K562 (cell line): ENCODE results near the gene RAD51D. TPM values are rescaled to one million over a fixed set of nuclear protein-coding genes. Genes with fewer than 3 reads are reported as not detected.

Source experiments
- ATAC-seq: fragments of 200-7000 bp; cut with Tn5 transposase; 3 replicates; pipeline ENCODE4 v1.9.1; 2020; ENCODE audit warnings: moderate library complexity
- BruUV-seq: library from RNA; stranded (reverse); fragments of 400-500 nt; replicated peaks from 2 replicates; lab custom pipeline; 2021; lab: Mats Ljungman, UMichigan
- CTCF ChIA-PET: fragments of 300-600 bp; formaldehyde crosslinking; extraction: SDS; loops from one replicate; lab custom pipeline; 2021; ENCODE audit warnings: low intra/inter-chr PET ratio; lab: Yijun Ruan, JAX
- POLR2A ChIA-PET: fragments of 300-600, 350-650 bp; sonication (Branson Sonifier 250); formaldehyde crosslinking; extraction: SDS; loops from one replicate; lab custom pipeline; 2021; ENCODE audit warnings: antibody characterized with exemption, inconsistent platforms; lab: Yijun Ruan, JAX
- DNase-seq, 4 experiments: peaks; one replicate each; pipeline versions ENCODE4 v3.0.0 to v3.0.0-alpha.2; 2011 to 2018; ENCODE audit warnings: low spot score in 3 of 4, mixed read lengths in 3 of 4; ENCODE audit errors: extremely low read depth in 1 of 4
- FAIRE-seq: peaks from 2 replicates; lab custom pipeline; 2011; peaks lifted over from hg19 to GRCh38; lab: Jason Lieb, UNC
- H2AFZ ChIP-seq: 2 replicates; pipeline ENCODE4 v1.6.0; 2011; ENCODE audit warnings: low read depth, low read length, control low read depth, inconsistent platforms
- H3K27ac ChIP-seq: fragments of 200-600 bp; 3 replicates; pipeline ENCODE4 v1.8.0; 2011; ENCODE audit warnings: low read depth, mild to moderate bottlenecking, control low read depth, inconsistent platforms, low read length, moderate library complexity, mixed read lengths; ENCODE audit errors: extremely low read depth
- H3K27me3 ChIP-seq, 2 experiments: fragments of 300-600 bp in 1 of 2; 2 replicates in 1 of 2; 3 replicates in 1 of 2; pipeline versions ENCODE4 v1.6.0 to v1.8.0; 2011; ENCODE audit warnings: inconsistent platforms in 2 of 2, low read length in 2 of 2, mild to moderate bottlenecking in 1 of 2, mixed read lengths in 1 of 2, moderate library complexity in 1 of 2; ENCODE audit not compliant: control insufficient read depth in 2 of 2, insufficient read depth in 2 of 2
- H3K36me3 ChIP-seq: fragments of 300-600 bp; 3 replicates; pipeline ENCODE4 v1.8.0; 2011; ENCODE audit warnings: mild to moderate bottlenecking, low read length, inconsistent platforms; ENCODE audit not compliant: control insufficient read depth, insufficient read depth
- H3K4me1 ChIP-seq, 2 experiments: fragments of 200-600 bp in 1 of 2; replicated peaks in 1 of 2; 2 replicates in 1 of 2; 3 replicates in 1 of 2; pipeline versions ENCODE4 v1.5.1 to v1.8.0; 2011; ENCODE audit warnings: inconsistent platforms in 2 of 2, low read length in 2 of 2, mild to moderate bottlenecking in 1 of 2, mixed read lengths in 1 of 2, moderate library complexity in 1 of 2; ENCODE audit not compliant: control insufficient read depth in 2 of 2, insufficient read depth in 2 of 2
- H3K4me2 ChIP-seq: 2 replicates; pipeline ENCODE4 v1.6.1; 2011; ENCODE audit warnings: low read length, control low read depth, inconsistent platforms, mixed read lengths; ENCODE audit not compliant: insufficient read depth
- H3K4me3 ChIP-seq: fragments of 200-600 bp; sonication (generic), shearing (Covaris generic); 2 replicates; pipeline ENCODE4 v1.5.1; 2016; ENCODE audit warnings: control low read depth, inconsistent platforms
- H3K79me2 ChIP-seq: fragments of 200-600 bp; 3 replicates; pipeline ENCODE4 v1.8.0; 2011; ENCODE audit warnings: low read length, inconsistent platforms; ENCODE audit not compliant: control insufficient read depth, insufficient read depth
- H3K9ac ChIP-seq, 2 experiments: 2 replicates each; pipeline versions ENCODE4 v1.6.0 to v1.6.1; 2011; ENCODE audit warnings: low read depth in 2 of 2, low read length in 2 of 2, control low read depth in 1 of 2, inconsistent platforms in 1 of 2, mild to moderate bottlenecking in 1 of 2, mixed read lengths in 1 of 2; ENCODE audit not compliant: insufficient read depth in 1 of 2
- H3K9me1 ChIP-seq: one replicate; pipeline ENCODE4 v1.6.0; 2011; ENCODE audit warnings: inconsistent platforms, mild to moderate bottlenecking, low read length, moderate library complexity; ENCODE audit not compliant: control insufficient read depth, insufficient read depth
- H3K9me3 ChIP-seq: replicated peaks from 2 replicates; pipeline ENCODE4 v1.5.1; 2011; ENCODE audit warnings: low read depth, low read length, inconsistent platforms; ENCODE audit not compliant: control insufficient read depth, insufficient read depth
- H4K20me1 ChIP-seq: replicated peaks from 2 replicates; pipeline ENCODE4 v1.6.1; 2011; ENCODE audit warnings: low read length, inconsistent platforms, mixed read lengths; ENCODE audit not compliant: control insufficient read depth, insufficient read depth
- ARID1B ChIP-seq: fragments of 450-650 bp; IDR thresholded peaks from 2 replicates; pipeline ENCODE4 v1.6.1; 2016; ENCODE audit warnings: antibody characterized with exemption, mild to moderate bottlenecking, inconsistent platforms
- C11orf30 ChIP-seq: fragments of 450-650 bp; IDR thresholded peaks from 2 replicates; pipeline ENCODE4 v1.6.1; 2016; ENCODE audit warnings: low read depth, mild to moderate bottlenecking
- HMBOX1 ChIP-seq: sonication (generic); IDR thresholded peaks from 2 replicates; pipeline ENCODE4 v1.6.1; 2016
- SMARCB1 ChIP-seq: IDR thresholded peaks from 2 replicates; pipeline ENCODE4 v1.6.1; 2011; ENCODE audit warnings: improper control_type of control experiment, low read depth; ENCODE audit not compliant: insufficient read length
- TCF7 ChIP-seq: sonication (generic); IDR thresholded peaks from 2 replicates; pipeline ENCODE4 v1.6.1; 2016; ENCODE audit warnings: antibody characterized with exemption, borderline replicate concordance
- ZNF316 ChIP-seq: fragments of 450-650 bp; IDR thresholded peaks from 2 replicates; pipeline ENCODE4 v1.6.1; 2016
- WGBS: fragments of 100-300 bp; shearing (Covaris generic); methylation state at CpG from one replicate; pipeline ENCODE4 v1.1.6; 2016; ENCODE audit warnings: low coverage, mixed read lengths; ENCODE audit not compliant: insufficient coverage; ENCODE audit errors: missing lambda C conversion rate; 5-methylcytosine and 5-hydroxymethylcytosine counted together
- in situ Hi-C: fragments of 300-500 bp; cut with MboI; formaldehyde crosslinking; loops from 4 replicates; pipeline ENCODE4 v1.15.0; 2018; ENCODE audit warnings: inconsistent platforms, mixed read lengths
- intact Hi-C: fragments of 100-400 bp; cut with micrococcal nuclease; formaldehyde crosslinking; loops from 2 replicates; pipeline ENCODE4 v1.14.2; 2022
- polyA plus RNA-seq, 8 experiments: library from polyadenylated mRNA; depleted of rRNA in 4 of 8; stranded (reverse) in 5 of 8; unstranded in 3 of 8; fragments of >200 nt; fragmentation: Nextera tagmentation in 2 of 8; fragmentation: Illumina TruSeq in 1 of 8; extraction: Ambion mirVana in 2 of 8; extraction: Trizol in 1 of 8; gene quantifications; 2 replicates each; pipeline versions ENCODE4 v1.2.1 to v1.2.3, GENCODE V29; 2011 to 2014; ENCODE audit warnings: inconsistent platforms in 1 of 8, missing spikeins in 1 of 8
- total RNA-seq, 7 experiments: library from RNA; depleted of rRNA in 6 of 7; stranded (reverse); fragments of >200 nt in 6 of 7; fragmentation: Illumina TruSeq in 2 of 7; extraction: Trizol in 2 of 7; gene quantifications; 2 replicates each; pipeline versions ENCODE4 v1.2.1 to v1.2.3, GENCODE V29; 2011 to 2021; ENCODE audit warnings: low replicate concordance in 1 of 7

Gene RAD51D
- total and polyA plus RNA-seq, 9 of the 15 experiments (the other 6 are each of a cell fraction or from before 2014, with no cell fraction given) = 2.2 to 16.9 (median 8.7) TPM

- H3K9ac ChIP-seq = peak overlapping the region in 1 of 2 experiments; percentile 40; a peak in 2 of 4 replicates
- H3K9me1 ChIP-seq = no peaks in the 10 kb centered on the region
- peak overlapping the region; percentile 63 for H3K4me2 ChIP-seq
- H2AFZ ChIP-seq = peak overlapping the region; percentile 78
- no peaks in the 10 kb centered on the region for H4K20me1 ChIP-seq
- H3K27ac ChIP-seq = peak overlapping the region; percentile 75; the same call in 2 of the 3 replicates
- FAIRE-seq (peak; percentile 49), ATAC-seq (peak; percentile 43; the same call in 2 of the 3 replicates), DNase-seq (no peak)
- no peak overlapping the region for H3K4me3 ChIP-seq
- no peaks in the 10 kb centered on the region; the same call in 1 of the 3 replicates for H3K79me2 ChIP-seq
- no peaks in the 10 kb centered on the region for H3K27me3 ChIP-seq
- TF ChIP-seq ZNF316 = peak; percentile 83
- no peak for TF ChIP-seq TCF7
- TF ChIP-seq C11orf30 = peak; percentile 75
- 0 out of 2 replicates have a peak, but pooled peaks have one; percentile 7 for TF ChIP-seq HMBOX1
- TF ChIP-seq ARID1B = 0 out of 2 replicates have a peak, but pooled peaks have one; percentile 1
- TF ChIP-seq SMARCB1 = no peak
- WGBS = 23% methylated on average over 6 of the region's 6 CpGs
- peaks cover 4 to 14% of the 10 kb centered on the region in 2 experiments for H3K4me1 ChIP-seq
- BruUV-seq = TSS peak; percentile 17
- ChIA-PET CTCF (no interaction called here), POLR2A (interaction anchor here (1.6 to 1.9 kb wide), 2 partner anchors 9 to 12 kb away, joined by 5 to 6 read pairs; partner anchors contain the start of gene RFFL)
- intact Hi-C loops (no loop called here), in situ Hi-C loops (no loop called here)
- H3K9me3 ChIP-seq = no peaks in the 10 kb centered on the region
- H3K36me3 ChIP-seq = no peaks in the 10 kb centered on the region
Measured at GRCh38 chr17:35051579-35052240, 68.0 kb downstream of the RAD51D start.
